Cardiac fibroblast (primary cell): ENCODE results near the gene NEK11.

Experiments used
- DNase-seq, 2 donors: peaks; one replicate each; pipeline versions ENCODE4 v3.0.0 to v3.0.0-alpha.2; 2010; ENCODE audit warnings: low read depth in 2 of 2
- H3K4me3 ChIP-seq, 2 donors: replicated peaks in 1 of 2; 1 replicate in 1 of 2; 2 replicates in 1 of 2; pipeline ENCODE4 v1.5.1; 2011; ENCODE audit warnings: low read depth in 2 of 2, low read length in 2 of 2, mild to moderate bottlenecking in 2 of 2, moderate library complexity in 1 of 2
- TF ChIP-seq, protein P1 (sequence below): IDR thresholded peaks from one replicate; pipeline ENCODE4 v1.5.1; 2011; ENCODE audit warnings: low read depth, mild to moderate bottlenecking, low read length, inconsistent platforms

NEK11 gene

GRCh38 chr3:131114256-131114655 is 87.6 kb downstream of the NEK11 start:
- DNase-seq = no peak
- TF ChIP-seq, protein P1, sequence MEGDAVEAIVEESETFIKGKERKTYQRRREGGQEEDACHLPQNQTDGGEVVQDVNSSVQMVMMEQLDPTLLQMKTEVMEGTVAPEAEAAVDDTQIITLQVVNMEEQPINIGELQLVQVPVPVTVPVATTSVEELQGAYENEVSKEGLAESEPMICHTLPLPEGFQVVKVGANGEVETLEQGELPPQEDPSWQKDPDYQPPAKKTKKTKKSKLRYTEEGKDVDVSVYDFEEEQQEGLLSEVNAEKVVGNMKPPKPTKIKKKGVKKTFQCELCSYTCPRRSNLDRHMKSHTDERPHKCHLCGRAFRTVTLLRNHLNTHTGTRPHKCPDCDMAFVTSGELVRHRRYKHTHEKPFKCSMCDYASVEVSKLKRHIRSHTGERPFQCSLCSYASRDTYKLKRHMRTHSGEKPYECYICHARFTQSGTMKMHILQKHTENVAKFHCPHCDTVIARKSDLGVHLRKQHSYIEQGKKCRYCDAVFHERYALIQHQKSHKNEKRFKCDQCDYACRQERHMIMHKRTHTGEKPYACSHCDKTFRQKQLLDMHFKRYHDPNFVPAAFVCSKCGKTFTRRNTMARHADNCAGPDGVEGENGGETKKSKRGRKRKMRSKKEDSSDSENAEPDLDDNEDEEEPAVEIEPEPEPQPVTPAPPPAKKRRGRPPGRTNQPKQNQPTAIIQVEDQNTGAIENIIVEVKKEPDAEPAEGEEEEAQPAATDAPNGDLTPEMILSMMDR = no peak
- H3K4me3 ChIP-seq = no peak overlapping the region

GRCh38 chr3:131125684-131126083 is 99.0 kb downstream of the NEK11 start:
- no peak for DNase-seq
- TF ChIP-seq, protein P1 = no peak
- H3K4me3 ChIP-seq = no peak overlapping the region

DNA sequence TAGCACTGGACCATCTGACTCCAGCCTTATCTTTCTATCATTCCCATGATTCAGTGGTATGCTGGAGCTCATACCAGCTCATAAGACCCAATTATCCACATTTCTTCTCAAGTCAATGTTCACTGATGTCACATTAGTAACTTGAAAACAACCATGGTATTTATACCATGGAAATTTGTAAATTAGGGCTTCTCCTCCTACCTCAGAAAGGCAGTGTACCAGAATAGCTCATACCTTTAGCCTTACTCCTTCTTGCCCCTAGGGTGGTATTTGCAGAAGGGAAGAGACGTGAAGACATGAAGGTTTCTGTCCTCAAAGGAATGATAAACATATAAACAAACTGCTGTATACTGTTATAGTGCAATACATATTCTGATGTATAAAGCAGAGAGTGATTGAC is 114.2 kb downstream of the NEK11 start:
- TF ChIP-seq, protein P1 = no peak
- DNase-seq = no peak
- H3K4me3 ChIP-seq = no peak overlapping the region

DNA sequence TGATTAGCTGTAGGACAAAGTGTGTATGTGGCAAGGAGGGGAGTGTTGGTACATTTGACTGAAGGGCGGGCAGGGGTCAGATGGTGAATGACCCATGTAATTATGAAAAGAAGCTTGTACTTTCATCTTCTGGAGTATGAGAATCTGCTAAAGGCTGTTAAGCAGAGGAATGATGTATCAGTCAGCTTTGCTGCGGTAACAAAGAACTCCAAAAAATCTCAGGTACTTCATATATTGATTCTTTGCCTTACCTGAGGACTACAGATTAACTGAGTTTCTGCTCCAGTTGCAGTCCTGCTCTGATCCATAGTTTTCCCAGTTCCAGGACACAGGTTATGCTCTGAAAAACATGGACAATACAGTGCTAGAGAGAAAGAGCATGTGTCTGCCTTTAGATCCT is 115.1 kb downstream of the NEK11 start:
- TF ChIP-seq, protein P1 = no peak
- DNase-seq = no peak
- no peak overlapping the region for H3K4me3 ChIP-seq

- TF ChIP-seq, protein P1 = no peak
- no peak overlapping the region for H3K4me3 ChIP-seq
- peak; percentile 20 to 29 for DNase-seq
Observed at GRCh38 chr3:131142580-131142979, 115.9 kb downstream of the NEK11 start.

DNA sequence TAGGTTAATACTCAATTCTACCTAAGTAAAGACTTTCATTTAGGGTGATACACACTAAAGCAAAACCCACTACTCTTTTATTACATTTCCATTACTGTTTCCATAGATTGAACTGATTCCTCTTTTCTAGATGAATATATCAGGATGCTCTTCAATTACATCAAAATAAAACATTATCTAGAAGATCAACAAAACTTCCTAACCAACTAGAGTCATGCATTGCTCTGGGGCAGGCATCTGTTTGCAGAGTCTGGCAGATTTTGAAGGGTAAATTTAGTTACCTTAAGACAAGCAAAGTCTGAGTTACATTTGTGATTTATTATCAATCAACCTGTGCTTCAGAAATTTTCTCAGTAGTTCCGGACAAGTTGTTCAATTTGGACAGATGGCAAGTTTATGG is 117.1 kb downstream of the NEK11 start:
- no peak for DNase-seq
- H3K4me3 ChIP-seq = no peak overlapping the region
- TF ChIP-seq, protein P1 = no peak

DNA sequence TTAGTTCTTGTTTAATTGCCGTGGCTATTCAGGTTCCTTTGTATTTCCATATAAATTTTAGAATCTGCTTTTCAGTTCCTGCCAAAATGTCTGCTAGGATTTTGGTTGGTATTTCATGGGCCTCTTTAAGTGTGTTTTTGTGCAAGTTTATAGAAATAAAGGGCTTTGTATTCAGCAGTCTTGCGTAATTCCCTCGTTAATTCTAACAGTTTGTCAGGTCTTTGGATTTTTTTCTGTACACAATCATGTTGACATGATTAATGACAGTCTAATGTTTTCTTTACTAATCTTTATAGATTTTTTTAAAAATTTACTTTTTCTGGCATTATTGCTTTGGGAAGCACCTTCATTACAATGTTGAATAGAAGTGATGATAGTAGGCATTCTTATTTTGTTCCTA is 120.9 kb downstream of the NEK11 start:
- TF ChIP-seq, protein P1 = no peak
- no peak overlapping the region for H3K4me3 ChIP-seq

More for the DNA sequence above, 120.9 kb downstream of the NEK11 start:
- peak in 1 of 2 donors; percentile 32 for DNase-seq
